HepG2 (cell line): ENCODE data around the gene NRP1. TPM values are rescaled to one million over a fixed set of nuclear protein-coding genes. Genes with fewer than 3 reads are reported as not detected.
A peak's percentile ranks its signal among the peaks of the same experiment; 100 is the strongest.

Source experiments
- GFI1 ChIP-seq: sonication (generic); formaldehyde crosslinking; IDR thresholded peaks from 2 replicates; pipeline ENCODE4 v1.5.0; 2020; ENCODE audit warnings: missing genetic modification reagents, mild to moderate bottlenecking, borderline replicate concordance
- GTF3A ChIP-seq: sonication (generic); formaldehyde crosslinking; conservative IDR thresholded peaks from 2 replicates; pipeline ENCODE4 v1.4.0; 2020; ENCODE audit warnings: mild to moderate bottlenecking, missing genetic modification reagents
- KLF12 ChIP-seq: sonication (generic); formaldehyde crosslinking; IDR thresholded peaks from 2 replicates; pipeline ENCODE4 v1.4.0; 2020; ENCODE audit warnings: missing genetic modification reagents, borderline replicate concordance
- MED13 ChIP-seq: sonication (generic); formaldehyde crosslinking; IDR thresholded peaks from 2 replicates; pipeline ENCODE4 v1.5.0; 2020; ENCODE audit warnings: missing genetic modification reagents
- MXI1 ChIP-seq: IDR thresholded peaks from 3 replicates; pipeline ENCODE4 v1.6.1; 2012; ENCODE audit warnings: low read depth, low read length, inconsistent platforms, borderline replicate concordance
- RBFOX2 ChIP-seq: fragments of 200-400 bp; formaldehyde crosslinking; IDR thresholded peaks from 2 replicates; pipeline ENCODE4 v1.6.1; 2017; ENCODE audit warnings: low read depth, mild to moderate bottlenecking, low read length
- RBM22 ChIP-seq: fragments of 200-400 bp; formaldehyde crosslinking; optimal IDR thresholded peaks from 2 replicates; pipeline ENCODE3; 2017; ENCODE audit warnings: mild to moderate bottlenecking, low read length, moderate library complexity
- REPIN1 ChIP-seq: sonication (generic); formaldehyde crosslinking; IDR thresholded peaks from 2 replicates; pipeline ENCODE4 v1.8.0; 2022; ENCODE audit warnings: missing genetic modification reagents, low read depth, mild to moderate bottlenecking, borderline replicate concordance
- SOX13 ChIP-seq, 3 experiments: fragments of 450-650 bp in 1 of 3; sonication (generic) in 1 of 3; formaldehyde crosslinking in 1 of 3; IDR thresholded peaks in 2 of 3; conservative IDR thresholded peaks in 1 of 3; 2 replicates each; pipeline versions ENCODE4 v1.5.0 to v1.6.1; 2016 to 2020; ENCODE audit warnings: antibody characterized with exemption in 1 of 3, mild to moderate bottlenecking in 1 of 3, missing compliant biosample characterization in 1 of 3, missing genetic modification reagents in 1 of 3, moderate library complexity in 1 of 3
- SRSF4 ChIP-seq: fragments of 200-400 bp; formaldehyde crosslinking; IDR thresholded peaks from one replicate; pipeline ENCODE4 v1.6.1; 2018; ENCODE audit warnings: mild to moderate bottlenecking, low read depth, low read length, moderate library complexity; ENCODE audit not compliant: poor library complexity, severe bottlenecking
- ZNF354B ChIP-seq: sonication (generic); formaldehyde crosslinking; IDR thresholded peaks from 2 replicates; pipeline ENCODE4 v1.8.0; 2022; ENCODE audit warnings: mild to moderate bottlenecking, missing genetic modification reagents
- polyA plus RNA-seq, 8 experiments: library from polyadenylated mRNA; depleted of rRNA in 3 of 8; stranded (reverse) in 7 of 8; unstranded in 1 of 8; fragments of >200 nt; fragmentation: Illumina TruSeq in 4 of 8; extraction: Trizol in 4 of 8; gene quantifications; 2 replicates each; pipeline versions ENCODE4 v1.2.1 to v1.2.3, GENCODE V29; 2011 to 2016; ENCODE audit warnings: low read depth in 4 of 8, missing spikeins in 1 of 8, mixed read lengths in 1 of 8; ENCODE audit not compliant: insufficient read depth in 1 of 8
- total RNA-seq, 5 experiments: library from RNA; depleted of rRNA; stranded (reverse); fragments of >200 nt; fragmentation: Illumina TruSeq; extraction: Trizol; gene quantifications; 2 replicates each; pipeline ENCODE4 v1.2.3, GENCODE V29; 2016; ENCODE audit warnings: low read depth in 1 of 5
- TF ChIP-seq, protein P1 (sequence below): sonication (generic); formaldehyde crosslinking; IDR thresholded peaks from 2 replicates; pipeline ENCODE4 v1.4.0; 2020; ENCODE audit warnings: missing genetic modification reagents
- TF ChIP-seq, protein P2 (sequence below): sonication (generic); formaldehyde crosslinking; IDR thresholded peaks from 2 replicates; pipeline ENCODE4 v1.5.1; 2020; ENCODE audit warnings: missing genetic modification reagents, mild to moderate bottlenecking, borderline replicate concordance
- TF ChIP-seq, protein P3 (sequence below): IDR thresholded peaks from 2 replicates; pipeline ENCODE4 v1.4.0; 2020; ENCODE audit warnings: mild to moderate bottlenecking, missing genetic modification reagents
- TF ChIP-seq, protein P4 (sequence below): sonication (generic); formaldehyde crosslinking; IDR thresholded peaks from 2 replicates; pipeline ENCODE4 v1.8.1; 2022; ENCODE audit warnings: low read depth, mild to moderate bottlenecking, missing genetic modification reagents
- TF ChIP-seq, protein P5 (sequence below): sonication (generic); formaldehyde crosslinking; conservative IDR thresholded peaks from 2 replicates; pipeline ENCODE4 v1.8.1; 2023; ENCODE audit warnings: missing genetic modification reagents

Gene NRP1
- total and polyA plus RNA-seq, 2 of the 13 experiments (the other 11 are each of a cell fraction or from before 2014, with no cell fraction given) = 5.3 to 5.8 TPM

DNA sequence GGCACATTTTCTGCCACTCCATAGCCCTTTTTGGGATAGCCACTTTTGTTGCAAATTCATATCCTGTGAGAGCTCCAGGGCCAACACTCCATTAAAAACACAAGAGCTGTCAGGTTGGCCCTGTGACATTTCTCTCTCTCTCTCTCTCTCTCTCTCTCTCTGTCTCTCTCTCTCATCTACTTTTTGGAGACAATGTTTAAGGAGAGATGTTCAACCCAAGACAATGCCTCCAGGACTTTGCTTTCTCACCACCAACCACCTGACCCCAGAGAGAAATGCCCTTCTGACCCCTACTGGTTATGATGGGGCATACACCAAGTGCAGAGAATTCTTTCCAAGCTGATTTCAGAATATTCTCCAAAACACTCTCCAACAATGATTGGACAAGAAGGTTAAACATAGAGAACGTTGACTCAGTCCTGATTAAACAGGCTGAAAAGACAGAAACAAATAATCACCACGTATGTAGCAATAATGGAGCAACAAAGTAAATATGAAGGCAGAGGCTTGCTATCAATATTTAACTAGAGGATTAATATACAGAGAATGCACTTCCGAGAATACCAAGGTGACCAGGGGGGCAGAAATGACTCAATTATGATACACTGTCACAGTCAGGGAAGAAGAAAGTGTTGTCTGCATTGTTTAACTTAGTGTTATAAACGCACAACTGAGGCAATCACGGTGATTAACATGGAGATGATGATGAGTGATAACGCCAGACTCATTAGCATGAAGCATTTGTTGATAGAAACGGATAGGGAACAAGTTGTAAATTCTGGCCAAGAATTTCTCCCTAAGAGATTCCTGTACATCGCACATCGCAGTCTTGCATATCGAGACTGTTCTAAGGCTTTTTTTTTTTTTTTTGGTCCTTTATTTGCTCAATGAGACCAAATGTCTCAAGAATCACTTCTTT is 178.5 kb downstream of the NRP1 start (continued):
- peak; percentile 90 for TF ChIP-seq SOX13 (IDR thresholded peaks at IDR 0.05)
- TF ChIP-seq SOX13 (CRISPR knock-in tag; conservative IDR thresholded peaks at IDR 0.05 in 1 of 2, IDR thresholded peaks at IDR 0.05 in 1 of 2) = peak in 1 of 2 experiments; percentile 98; a peak in 2 of 4 replicates
- no peak for TF ChIP-seq KLF12
- peak; percentile 97 for TF ChIP-seq GFI1
- no peak for TF ChIP-seq RBM22
- TF ChIP-seq, protein P1, sequence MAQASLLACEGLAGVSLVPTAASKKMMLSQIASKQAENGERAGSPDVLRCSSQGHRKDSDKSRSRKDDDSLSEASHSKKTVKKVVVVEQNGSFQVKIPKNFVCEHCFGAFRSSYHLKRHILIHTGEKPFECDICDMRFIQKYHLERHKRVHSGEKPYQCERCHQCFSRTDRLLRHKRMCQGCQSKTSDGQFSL = no peak
- TF ChIP-seq, protein P2, sequence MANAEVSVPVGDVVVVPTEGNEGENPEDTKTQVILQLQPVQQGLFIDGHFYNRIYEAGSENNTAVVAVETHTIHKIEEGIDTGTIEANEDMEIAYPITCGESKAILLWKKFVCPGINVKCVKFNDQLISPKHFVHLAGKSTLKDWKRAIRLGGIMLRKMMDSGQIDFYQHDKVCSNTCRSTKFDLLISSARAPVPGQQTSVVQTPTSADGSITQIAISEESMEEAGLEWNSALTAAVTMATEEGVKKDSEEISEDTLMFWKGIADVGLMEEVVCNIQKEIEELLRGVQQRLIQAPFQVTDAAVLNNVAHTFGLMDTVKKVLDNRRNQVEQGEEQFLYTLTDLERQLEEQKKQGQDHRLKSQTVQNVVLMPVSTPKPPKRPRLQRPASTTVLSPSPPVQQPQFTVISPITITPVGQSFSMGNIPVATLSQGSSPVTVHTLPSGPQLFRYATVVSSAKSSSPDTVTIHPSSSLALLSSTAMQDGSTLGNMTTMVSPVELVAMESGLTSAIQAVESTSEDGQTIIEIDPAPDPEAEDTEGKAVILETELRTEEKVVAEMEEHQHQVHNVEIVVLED (CRISPR knock-in tag) = peak; percentile 64; the same call in 1 of the 2 replicates
- TF ChIP-seq, protein P3, sequence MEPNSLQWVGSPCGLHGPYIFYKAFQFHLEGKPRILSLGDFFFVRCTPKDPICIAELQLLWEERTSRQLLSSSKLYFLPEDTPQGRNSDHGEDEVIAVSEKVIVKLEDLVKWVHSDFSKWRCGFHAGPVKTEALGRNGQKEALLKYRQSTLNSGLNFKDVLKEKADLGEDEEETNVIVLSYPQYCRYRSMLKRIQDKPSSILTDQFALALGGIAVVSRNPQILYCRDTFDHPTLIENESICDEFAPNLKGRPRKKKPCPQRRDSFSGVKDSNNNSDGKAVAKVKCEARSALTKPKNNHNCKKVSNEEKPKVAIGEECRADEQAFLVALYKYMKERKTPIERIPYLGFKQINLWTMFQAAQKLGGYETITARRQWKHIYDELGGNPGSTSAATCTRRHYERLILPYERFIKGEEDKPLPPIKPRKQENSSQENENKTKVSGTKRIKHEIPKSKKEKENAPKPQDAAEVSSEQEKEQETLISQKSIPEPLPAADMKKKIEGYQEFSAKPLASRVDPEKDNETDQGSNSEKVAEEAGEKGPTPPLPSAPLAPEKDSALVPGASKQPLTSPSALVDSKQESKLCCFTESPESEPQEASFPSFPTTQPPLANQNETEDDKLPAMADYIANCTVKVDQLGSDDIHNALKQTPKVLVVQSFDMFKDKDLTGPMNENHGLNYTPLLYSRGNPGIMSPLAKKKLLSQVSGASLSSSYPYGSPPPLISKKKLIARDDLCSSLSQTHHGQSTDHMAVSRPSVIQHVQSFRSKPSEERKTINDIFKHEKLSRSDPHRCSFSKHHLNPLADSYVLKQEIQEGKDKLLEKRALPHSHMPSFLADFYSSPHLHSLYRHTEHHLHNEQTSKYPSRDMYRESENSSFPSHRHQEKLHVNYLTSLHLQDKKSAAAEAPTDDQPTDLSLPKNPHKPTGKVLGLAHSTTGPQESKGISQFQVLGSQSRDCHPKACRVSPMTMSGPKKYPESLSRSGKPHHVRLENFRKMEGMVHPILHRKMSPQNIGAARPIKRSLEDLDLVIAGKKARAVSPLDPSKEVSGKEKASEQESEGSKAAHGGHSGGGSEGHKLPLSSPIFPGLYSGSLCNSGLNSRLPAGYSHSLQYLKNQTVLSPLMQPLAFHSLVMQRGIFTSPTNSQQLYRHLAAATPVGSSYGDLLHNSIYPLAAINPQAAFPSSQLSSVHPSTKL = peak; percentile 100
- no peak for TF ChIP-seq GTF3A (CRISPR knock-in tag)
- TF ChIP-seq, protein P4, sequence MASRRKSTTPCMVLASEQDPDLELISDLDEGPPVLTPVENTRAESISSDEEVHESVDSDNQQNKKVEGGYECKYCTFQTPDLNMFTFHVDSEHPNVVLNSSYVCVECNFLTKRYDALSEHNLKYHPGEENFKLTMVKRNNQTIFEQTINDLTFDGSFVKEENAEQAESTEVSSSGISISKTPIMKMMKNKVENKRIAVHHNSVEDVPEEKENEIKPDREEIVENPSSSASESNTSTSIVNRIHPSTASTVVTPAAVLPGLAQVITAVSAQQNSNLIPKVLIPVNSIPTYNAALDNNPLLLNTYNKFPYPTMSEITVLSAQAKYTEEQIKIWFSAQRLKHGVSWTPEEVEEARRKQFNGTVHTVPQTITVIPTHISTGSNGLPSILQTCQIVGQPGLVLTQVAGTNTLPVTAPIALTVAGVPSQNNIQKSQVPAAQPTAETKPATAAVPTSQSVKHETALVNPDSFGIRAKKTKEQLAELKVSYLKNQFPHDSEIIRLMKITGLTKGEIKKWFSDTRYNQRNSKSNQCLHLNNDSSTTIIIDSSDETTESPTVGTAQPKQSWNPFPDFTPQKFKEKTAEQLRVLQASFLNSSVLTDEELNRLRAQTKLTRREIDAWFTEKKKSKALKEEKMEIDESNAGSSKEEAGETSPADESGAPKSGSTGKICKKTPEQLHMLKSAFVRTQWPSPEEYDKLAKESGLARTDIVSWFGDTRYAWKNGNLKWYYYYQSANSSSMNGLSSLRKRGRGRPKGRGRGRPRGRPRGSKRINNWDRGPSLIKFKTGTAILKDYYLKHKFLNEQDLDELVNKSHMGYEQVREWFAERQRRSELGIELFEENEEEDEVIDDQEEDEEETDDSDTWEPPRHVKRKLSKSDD (CRISPR knock-in tag) = no peak
- TF ChIP-seq MED13 = peak; percentile 80; the same call in 1 of the 2 replicates
- TF ChIP-seq REPIN1 (CRISPR knock-in tag) = peak; percentile 65; the same call in 1 of the 2 replicates
- no peak for TF ChIP-seq SRSF4
- TF ChIP-seq MXI1 = no peak; the same call in 2 of the 3 replicates
- TF ChIP-seq, protein P5, sequence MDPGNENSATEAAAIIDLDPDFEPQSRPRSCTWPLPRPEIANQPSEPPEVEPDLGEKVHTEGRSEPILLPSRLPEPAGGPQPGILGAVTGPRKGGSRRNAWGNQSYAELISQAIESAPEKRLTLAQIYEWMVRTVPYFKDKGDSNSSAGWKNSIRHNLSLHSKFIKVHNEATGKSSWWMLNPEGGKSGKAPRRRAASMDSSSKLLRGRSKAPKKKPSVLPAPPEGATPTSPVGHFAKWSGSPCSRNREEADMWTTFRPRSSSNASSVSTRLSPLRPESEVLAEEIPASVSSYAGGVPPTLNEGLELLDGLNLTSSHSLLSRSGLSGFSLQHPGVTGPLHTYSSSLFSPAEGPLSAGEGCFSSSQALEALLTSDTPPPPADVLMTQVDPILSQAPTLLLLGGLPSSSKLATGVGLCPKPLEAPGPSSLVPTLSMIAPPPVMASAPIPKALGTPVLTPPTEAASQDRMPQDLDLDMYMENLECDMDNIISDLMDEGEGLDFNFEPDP (CRISPR knock-in tag) = no peak
- TF ChIP-seq RBFOX2 = no peak
- TF ChIP-seq ZNF354B (CRISPR knock-in tag) = no peak
